IPS DF 6.9 (cell line): Measurements from ENCODE around the gene TECR.
"Not testable (repeated sequence)": the region's sequence is repeated elsewhere in the genome, so short reads cannot be mapped to it uniquely, and the experiment has no call there.

ENCODE experiments used
- DNase-seq: peaks from one replicate; pipeline ENCODE4 v3.0.0-alpha.2; 2013; ENCODE audit warnings: low read depth, low spot score
- H3K27ac ChIP-seq: one replicate; pipeline ENCODE4 v1.5.1; 2013; ENCODE audit warnings: low read length, control low read depth
- H3K27me3 ChIP-seq: 2 replicates; pipeline ENCODE4 v1.6.1; 2013; ENCODE audit warnings: mild to moderate bottlenecking, low read length; ENCODE audit not compliant: control insufficient read depth, insufficient read depth
- H3K36me3 ChIP-seq: 2 replicates; pipeline ENCODE4 v1.6.1; 2013; ENCODE audit warnings: low read length; ENCODE audit not compliant: control insufficient read depth, insufficient read depth
- H3K4me1 ChIP-seq: 2 replicates; pipeline ENCODE4 v1.6.1; 2013; ENCODE audit warnings: low read length; ENCODE audit not compliant: control insufficient read depth, insufficient read depth
- H3K4me3 ChIP-seq: 2 replicates; pipeline ENCODE4 v1.5.1; 2013; ENCODE audit warnings: mild to moderate bottlenecking, low read length
- H3K9me3 ChIP-seq: 2 replicates; pipeline ENCODE4 v1.6.1; 2013; ENCODE audit warnings: low read length, inconsistent platforms; ENCODE audit not compliant: control insufficient read depth, insufficient read depth
- WGBS: extraction: QIAGEN DNeasy Blood & Tissue Kit; methylation state at CpG from one replicate; pipeline ENCODE4 v1.1.7; 2013; ENCODE audit warnings: mixed read lengths, missing lambda C conversion rate; ENCODE audit not compliant: insufficient read length, insufficient coverage; 5-methylcytosine and 5-hydroxymethylcytosine counted together

Gene TECR

DNA sequence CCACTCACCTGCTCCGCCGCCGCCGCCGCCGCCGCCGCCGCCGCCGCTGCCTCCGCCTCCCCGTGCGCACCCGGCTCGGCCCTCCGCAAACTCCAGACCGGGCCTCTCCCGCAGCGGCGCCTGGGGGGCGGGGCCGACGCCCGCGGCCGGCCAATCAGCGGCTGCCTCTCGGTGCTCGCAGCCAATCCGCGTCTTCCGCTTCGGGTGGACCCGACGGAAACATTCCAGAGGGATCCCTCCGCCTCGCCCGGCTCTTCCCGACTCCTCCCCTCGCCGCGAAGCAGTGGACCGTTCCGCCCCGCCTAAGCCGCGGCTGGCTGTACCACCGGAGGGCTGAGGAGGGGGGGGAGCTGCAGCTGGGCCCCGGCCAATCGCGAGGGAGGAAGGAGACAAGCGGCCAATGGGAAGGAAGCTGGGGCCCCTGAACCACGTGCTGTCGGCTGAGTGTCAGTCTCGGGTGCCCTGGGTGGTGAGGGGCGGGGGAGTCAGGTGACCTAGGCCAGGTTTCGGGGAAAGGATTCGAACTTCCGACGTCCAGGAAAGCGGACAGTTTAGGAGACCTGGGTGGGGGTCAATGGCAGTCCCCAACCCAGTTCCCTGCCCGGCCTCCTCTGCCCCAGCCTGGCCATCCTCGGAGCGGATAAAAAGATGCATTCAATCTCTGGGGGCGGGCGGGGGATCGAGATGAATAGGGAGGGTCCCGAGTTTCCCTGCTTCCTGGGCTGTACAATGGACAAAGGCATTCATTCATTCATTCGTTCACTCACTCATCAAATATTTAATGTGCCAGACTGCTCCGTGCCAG lies 33.2 kb upstream of the TECR start, which contains the start of gene GIPC1:
GIPC1 (minus strand) TSS at position 99 of the 805 bp plus-strand sequence. CDS start 13,151 bp downstream, outside the sequence.
- no peaks in the 10 kb centered on the region for H3K36me3 ChIP-seq
- WGBS: no CpG with 5 or more reads among the region's 71 CpGs
- no peak within 1 kb of the TSS for H3K27ac ChIP-seq
- H3K4me1 ChIP-seq: peaks cover 2% of the 10 kb centered on the region; the same call in 1 of the 2 replicates
- peak; percentile 99 for DNase-seq
- H3K27me3 ChIP-seq: no peaks in the 10 kb centered on the region
- H3K9me3 ChIP-seq: no peaks in the 10 kb centered on the region
- H3K4me3 ChIP-seq: peak within 1 kb of the TSS; percentile 81

DNA sequence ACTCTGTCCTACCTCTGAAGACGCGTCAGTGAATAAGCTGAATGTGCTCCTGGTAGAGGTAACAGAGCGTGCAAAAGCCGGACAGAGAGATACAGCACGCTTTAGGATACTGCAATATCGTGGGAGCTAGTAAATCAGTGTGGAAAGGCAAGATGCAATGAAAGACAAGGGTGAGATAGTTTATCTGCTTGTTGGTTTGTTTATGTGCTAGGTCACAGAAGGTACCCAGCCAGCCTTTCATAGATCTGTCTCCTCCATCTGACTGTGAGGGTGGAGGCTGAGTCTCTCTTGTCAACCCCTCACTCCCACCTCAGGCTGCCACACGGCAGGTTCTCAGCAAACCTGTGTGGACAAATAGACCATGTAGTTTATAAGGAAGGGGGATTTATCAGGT lies 32.6 kb upstream of the TECR start:
- WGBS: no CpG with 5 or more reads among the region's 7 CpGs
- no peak overlapping the region for H3K4me3 ChIP-seq
- H3K9me3 ChIP-seq: no peaks in the 10 kb centered on the region
- H3K36me3 ChIP-seq: no peaks in the 10 kb centered on the region
- H3K27me3 ChIP-seq: no peaks in the 10 kb centered on the region
- H3K27ac ChIP-seq: no peak overlapping the region
- no peak for DNase-seq
- H3K4me1 ChIP-seq: peaks cover 2% of the 10 kb centered on the region; the same call in 1 of the 2 replicates

DNA sequence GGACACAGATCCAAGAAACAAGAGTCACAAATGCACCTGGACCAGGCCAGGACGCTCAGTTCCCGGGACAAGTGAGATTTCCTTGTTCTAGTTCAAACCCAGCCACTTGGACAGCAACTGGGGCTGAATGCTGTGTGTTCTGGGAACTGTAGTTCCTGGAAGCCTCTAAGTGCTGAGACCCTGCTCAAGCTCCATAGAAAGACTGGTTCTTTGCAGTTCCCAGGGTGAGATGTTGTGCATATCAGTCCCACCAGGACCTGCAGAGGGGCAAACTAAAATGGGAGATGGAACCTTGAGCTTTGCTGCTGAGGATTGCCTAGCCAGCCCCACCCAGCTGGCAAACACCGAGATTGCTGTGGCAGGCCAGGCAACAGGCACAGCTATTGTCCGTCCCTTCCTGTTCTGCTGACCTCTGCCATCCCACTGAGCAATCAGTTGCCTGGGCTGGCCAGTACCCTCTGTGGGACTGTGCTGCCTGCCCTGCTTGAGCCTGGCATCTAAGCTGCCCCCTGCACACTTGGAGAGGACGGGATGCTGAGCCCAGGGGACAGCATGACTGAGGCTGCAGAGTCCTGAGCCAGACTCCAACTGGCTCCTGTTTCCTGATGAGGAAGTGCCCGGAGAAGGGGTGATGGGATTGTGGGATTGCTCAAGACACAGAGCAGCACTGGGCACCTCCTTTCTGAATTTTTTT lies 32.0 kb upstream of the TECR start:
- DNase-seq: no peak
- Histone ChIP-seq H3K27me3 (no peaks in the 10 kb centered on the region), H3K9me3 (no peaks in the 10 kb centered on the region), H3K4me1 (peaks cover 2% of the 10 kb centered on the region; the same call in 1 of the 2 replicates), H3K27ac (no peak overlapping the region), H3K4me3 (no peak overlapping the region), H3K36me3 (no peaks in the 10 kb centered on the region)
- no CpG with 5 or more reads among the region's 6 CpGs for WGBS

DNA sequence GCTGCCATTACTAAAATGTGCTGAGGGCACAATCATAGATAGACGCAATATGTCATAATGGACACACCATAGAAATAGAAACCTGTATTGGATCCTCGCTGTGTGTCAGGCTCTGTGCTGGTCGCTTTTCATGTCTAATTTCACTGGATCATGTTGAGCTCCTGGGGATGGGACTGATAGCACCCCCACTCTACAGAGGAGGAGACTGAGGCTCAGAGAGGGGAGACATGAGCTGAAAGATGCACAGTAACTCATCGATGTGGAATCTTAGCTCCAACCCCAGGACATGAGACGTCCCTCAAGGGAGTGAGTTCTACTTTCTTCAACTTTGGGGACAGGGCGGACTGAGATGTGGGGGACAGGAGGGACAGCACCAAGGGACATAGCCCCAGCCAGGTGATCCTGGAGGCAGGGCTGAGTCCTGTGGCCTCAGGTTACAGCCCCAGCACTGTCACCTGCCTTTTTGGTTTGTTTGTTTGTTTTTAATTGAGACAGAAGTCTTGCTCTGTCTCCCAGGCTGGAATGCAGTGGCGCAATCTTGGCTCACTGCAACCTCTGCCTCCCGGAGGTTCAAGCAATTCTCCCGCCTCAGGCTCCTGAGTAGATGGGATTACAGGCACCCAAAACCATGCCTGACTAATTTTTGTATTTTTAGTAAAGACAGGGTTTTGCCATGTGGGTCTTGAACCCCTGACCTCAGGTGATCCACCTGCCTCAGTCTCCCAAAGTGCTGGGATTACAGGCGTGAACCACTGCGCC lies 26.9 kb upstream of the TECR start:
- no CpG with 5 or more reads among the region's 11 CpGs for WGBS
- Histone ChIP-seq H3K9me3 (no peaks in the 10 kb centered on the region), H3K4me3 (no peak overlapping the region), H3K27ac (no peak overlapping the region), H3K36me3 (no peaks in the 10 kb centered on the region), H3K27me3 (no peaks in the 10 kb centered on the region), H3K4me1 (no peaks in the 10 kb centered on the region; the same call in 1 of the 2 replicates)
- no peak for DNase-seq

DNA sequence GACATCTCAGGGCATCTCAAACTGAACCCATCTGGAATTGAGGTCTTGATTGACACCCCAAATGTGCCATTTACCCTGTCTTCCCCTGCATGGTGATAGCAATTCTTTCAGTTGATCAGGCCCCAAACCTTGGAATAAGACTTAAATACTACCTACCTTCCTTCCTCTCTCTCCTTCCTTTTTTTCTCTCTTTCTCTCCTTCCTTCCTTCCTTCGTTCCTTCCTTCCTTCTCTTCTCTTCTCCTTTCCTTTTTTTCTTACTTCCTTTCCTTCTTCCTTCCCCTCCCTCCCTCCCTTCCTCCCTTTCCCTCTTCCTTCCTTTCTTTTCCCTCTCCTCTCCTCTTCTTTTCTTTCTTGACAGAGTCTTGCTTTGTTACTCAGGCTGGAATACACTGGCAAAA lies 26.1 kb upstream of the TECR start:
- Histone ChIP-seq H3K9me3 (no peaks in the 10 kb centered on the region), H3K4me3 (no peak overlapping the region), H3K36me3 (no peaks in the 10 kb centered on the region), H3K4me1 (no peaks in the 10 kb centered on the region), H3K27ac (no peak overlapping the region), H3K27me3 (no peaks in the 10 kb centered on the region)
- DNase-seq: no peak
- WGBS: no CpG with 5 or more reads among the region's 1 CpG

DNA sequence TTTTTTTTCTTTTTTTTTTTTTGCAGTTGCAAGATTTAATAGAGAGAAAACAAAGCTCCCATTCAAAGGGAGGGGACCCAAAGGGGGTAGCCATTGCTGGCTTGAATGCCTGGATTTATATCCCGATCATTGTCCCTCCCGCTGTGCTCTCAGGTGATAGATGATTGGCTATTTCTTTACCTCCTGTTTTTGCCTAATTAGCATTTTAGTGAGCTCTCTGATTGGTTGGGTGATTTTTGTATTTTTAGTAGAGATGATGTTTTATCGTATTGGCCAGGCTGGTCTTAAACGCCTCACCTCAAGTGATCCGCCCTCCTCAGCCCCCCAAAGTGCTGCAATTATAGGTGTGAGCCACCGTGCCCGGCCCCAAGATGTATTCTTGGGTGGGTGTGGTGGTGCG lies 24.8 kb upstream of the TECR start:
- 0% methylated on average over 1 of the region's 8 CpGs for WGBS
- not testable (repeated sequence) for DNase-seq, H3K27me3 ChIP-seq, H3K36me3 ChIP-seq, H3K9me3 ChIP-seq, H3K4me1 ChIP-seq, H3K27ac ChIP-seq, H3K4me3 ChIP-seq

DNA sequence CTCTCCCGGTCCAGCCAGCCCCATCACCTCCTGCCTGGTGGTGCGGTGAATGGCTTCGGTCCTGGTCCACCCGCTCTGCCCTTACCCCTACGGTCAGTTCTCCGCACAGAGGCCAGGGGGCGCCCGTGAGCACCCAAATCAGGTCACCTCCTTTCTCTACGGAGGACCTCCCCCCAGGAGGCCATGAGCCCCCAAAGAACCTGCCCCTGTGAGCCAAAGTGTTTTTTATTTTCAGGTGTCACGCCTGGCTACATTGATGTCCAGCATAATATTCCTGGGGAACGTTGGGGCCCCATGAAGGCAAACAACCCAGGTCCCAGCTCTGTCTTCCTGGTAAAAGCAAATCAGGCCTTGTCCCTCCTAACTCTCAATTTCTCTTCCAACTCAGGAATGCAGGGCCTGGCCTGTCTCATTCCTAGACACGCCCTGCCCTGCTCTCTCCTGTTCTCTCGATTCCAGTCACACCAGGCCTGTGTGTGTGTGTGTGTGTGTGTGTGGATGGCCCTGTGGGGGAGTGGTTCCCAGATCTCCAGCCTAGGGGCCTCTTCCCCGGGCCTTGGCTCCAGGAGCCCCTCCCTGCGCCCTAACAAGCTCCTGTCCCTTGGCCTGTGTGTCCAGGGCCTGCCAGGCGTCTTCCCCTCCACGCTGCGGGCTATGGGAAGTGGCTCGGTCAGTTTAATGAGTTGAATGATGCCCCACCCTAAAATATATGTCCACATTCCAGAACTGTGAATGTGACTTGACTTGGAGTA lies 23.7 kb upstream of the TECR start:
- Histone ChIP-seq H3K9me3 (no peaks in the 10 kb centered on the region), H3K36me3 (no peaks in the 10 kb centered on the region), H3K4me1 (no peaks in the 10 kb centered on the region), H3K4me3 (no peak overlapping the region), H3K27me3 (no peaks in the 10 kb centered on the region), H3K27ac (no peak overlapping the region)
- DNase-seq: no peak
- WGBS: no CpG with 5 or more reads among the region's 19 CpGs

DNA sequence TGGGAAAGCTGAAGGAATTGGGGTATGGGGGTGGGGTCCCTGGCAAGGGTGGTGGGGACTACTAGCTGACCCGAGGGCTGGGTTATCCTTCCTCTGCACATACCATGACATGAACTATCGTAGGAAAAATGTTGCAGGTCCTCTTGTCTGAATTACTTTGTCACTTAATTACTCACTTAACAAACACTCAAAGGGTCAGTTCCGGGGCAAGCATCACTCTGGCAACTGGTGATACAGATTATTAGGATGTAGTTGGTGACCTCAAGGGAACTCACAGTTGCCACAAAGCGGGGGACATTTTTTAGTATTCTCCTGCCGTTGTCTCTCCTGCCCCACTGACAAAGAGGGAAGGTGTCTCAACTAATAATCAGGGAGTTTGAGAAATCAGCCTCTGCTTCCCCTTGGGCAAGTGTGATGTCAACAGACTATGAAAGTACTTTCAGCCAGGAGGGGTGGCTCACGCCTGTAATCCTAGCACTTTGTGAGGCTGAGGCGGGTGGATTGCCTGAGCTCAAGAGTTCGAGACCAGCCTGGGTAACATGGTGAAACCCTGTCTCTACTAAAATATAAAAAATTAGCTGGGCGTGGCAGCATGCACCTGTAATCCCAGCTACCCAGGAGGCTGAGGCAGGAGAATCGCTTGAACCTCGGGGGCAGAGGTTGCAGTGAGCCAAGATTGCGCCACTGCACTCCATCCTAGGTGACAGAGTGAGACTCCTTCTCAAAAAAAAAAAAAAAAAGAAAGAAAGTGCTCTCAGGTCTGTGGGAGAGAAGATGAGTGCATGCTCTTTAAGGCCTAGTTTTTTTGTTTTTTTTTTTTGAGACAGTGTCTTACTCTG lies 21.5 kb upstream of the TECR start:
- Histone ChIP-seq H3K27me3 (no peaks in the 10 kb centered on the region), H3K36me3 (no peaks in the 10 kb centered on the region), H3K9me3 (no peaks in the 10 kb centered on the region), H3K4me3 (no peak overlapping the region), H3K4me1 (no peaks in the 10 kb centered on the region), H3K27ac (no peak overlapping the region)
- WGBS: no CpG with 5 or more reads among the region's 12 CpGs
- no peak for DNase-seq

DNA sequence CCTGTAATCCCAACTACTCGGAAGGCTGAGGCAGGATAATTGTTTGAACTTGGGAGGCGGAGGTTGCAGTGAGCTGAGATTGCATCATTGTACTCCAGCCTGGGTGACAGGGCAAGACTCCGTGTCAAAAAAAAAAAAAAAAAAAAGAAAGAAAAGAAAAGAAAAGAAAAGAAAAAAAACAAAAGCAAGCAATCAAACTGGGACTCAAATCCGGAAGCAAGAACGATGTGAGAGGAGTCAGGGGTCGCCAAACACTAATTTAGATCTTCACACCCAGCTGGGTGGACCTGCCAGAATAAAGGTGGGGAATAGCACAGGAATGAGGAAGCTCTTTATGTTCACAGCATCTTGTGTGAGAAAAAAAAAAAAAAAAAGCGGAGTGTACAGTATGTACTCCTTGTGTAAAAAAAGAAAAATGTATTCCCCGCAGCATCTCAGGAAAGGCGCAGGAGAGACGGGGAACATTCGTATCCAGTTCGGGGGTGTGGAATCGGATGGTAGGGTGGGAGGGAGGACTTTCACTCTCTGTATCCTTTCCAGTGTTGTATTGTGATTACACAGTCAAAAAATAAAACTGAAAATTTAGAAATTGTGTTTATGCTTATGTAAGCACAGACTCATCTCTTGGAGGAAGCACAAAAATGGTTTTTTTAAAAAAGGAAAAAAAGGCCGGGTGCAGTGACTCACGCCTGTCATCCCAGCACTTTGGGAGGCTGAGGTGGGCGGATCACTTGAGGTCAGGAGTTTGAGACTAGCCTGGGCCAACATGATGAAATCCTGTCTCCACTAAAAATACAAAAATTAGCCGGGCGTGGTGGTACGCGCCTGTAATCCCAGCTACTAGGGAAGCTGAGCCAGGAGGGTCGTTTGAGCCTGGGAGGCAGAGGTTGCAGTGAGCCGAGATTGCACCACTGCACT lies 18.8 kb upstream of the TECR start:
- no peak overlapping the region for H3K27ac ChIP-seq
- H3K4me1 ChIP-seq: no peaks in the 10 kb centered on the region
- no peak overlapping the region for H3K4me3 ChIP-seq
- no peak for DNase-seq
- H3K9me3 ChIP-seq: no peaks in the 10 kb centered on the region
- no peaks in the 10 kb centered on the region for H3K27me3 ChIP-seq
- H3K36me3 ChIP-seq: peaks cover 11% of the 10 kb centered on the region
- WGBS: no CpG with 5 or more reads among the region's 22 CpGs
